ENCODE results near the gene ASPHD2. TPM values are rescaled to one million over a fixed set of nuclear protein-coding genes. Genes with fewer than 3 reads are reported as not detected.

Gene ASPHD2
- total and polyA plus RNA-seq, 2 of the 13 experiments (the other 11 are each of a cell fraction or from before 2014, with no cell fraction given): 0.04 TPM

GRCh38 chr22:26462641-26463040 is 33.6 kb downstream of the ASPHD2 start (continued):
- TF ChIP-seq UBTF (CRISPR knock-in tag; IDR thresholded peaks at IDR 0.05): no peak
- TF ChIP-seq ZNF619 (CRISPR knock-in tag; IDR thresholded peaks at IDR 0.05): no peak
- TF ChIP-seq, protein P1, sequence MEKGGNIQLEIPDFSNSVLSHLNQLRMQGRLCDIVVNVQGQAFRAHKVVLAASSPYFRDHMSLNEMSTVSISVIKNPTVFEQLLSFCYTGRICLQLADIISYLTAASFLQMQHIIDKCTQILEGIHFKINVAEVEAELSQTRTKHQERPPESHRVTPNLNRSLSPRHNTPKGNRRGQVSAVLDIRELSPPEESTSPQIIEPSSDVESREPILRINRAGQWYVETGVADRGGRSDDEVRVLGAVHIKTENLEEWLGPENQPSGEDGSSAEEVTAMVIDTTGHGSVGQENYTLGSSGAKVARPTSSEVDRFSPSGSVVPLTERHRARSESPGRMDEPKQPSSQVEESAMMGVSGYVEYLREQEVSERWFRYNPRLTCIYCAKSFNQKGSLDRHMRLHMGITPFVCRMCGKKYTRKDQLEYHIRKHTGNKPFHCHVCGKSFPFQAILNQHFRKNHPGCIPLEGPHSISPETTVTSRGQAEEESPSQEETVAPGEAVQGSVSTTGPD (CRISPR knock-in tag; IDR thresholded peaks at IDR 0.05): no peak
- no peak for TF ChIP-seq ARID2 (CRISPR knock-in tag; IDR thresholded peaks at IDR 0.05; ENCODE audit: borderline replicate concordance)
- TF ChIP-seq SSRP1 (CRISPR knock-in tag; IDR thresholded peaks at IDR 0.05): no peak
- TF ChIP-seq HIC2 (CRISPR knock-in tag; IDR thresholded peaks at IDR 0.05; ENCODE audit: low read depth): no peak

DNA sequence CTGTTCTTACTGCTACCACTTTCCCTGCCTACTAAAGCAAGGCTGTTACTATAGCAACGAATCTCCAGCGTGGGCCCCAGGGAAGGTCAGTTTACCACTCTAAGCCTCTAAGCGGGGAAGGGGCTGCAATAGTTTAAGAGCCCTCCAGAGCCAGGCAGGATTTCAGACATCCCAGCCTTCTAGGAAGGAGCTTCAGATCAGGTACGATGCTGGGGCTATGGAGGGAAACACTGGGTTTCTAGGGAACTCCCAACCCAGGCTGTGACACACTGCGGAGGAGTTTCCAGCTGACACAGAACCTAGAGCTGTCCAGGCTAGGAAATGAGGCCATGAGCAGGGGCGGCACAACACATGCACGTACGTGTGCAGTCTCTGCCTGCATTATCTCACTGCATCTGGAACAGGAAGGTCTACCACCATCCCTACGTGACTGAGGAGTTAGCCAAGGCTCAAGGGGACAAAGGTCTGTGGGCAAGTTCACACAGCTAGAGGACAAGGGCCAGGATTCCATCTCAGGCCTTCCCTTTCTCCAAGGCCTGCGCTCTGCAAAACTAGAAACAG is 34.1 kb downstream of the ASPHD2 start:
- in situ Hi-C loops (cut with HindIII; ENCODE audit: extremely low pct_ligation_motif_present, low pct_unique_long_range_greater_than_20kb): loop anchor here (5.0 kb wide), 1 partner anchor 96 kb away; no protein-coding TSS in a partner anchor
- intact Hi-C loops (cut with micrococcal nuclease; ENCODE audit: unreplicated experiment): no loop called here
- no peaks in the 10 kb centered on the region for H3K27me3 ChIP-seq (ENCODE audit: control insufficient read depth in 1 of 2, insufficient read depth in 2 of 2, low read length in 2 of 2)
- peaks cover 32 to 72% of the 10 kb centered on the region in 2 experiments for H3K36me3 ChIP-seq (replicated peaks in 1 of 2; ENCODE audit: control insufficient read depth in 1 of 2, insufficient read depth in 2 of 2, low read length in 2 of 2)
- POLR2A ChIA-PET: interaction anchor here (2.5 kb wide), 1 partner anchor 20 kb away, joined by 10 read pairs; the partner anchor contains the start of genes HPS4 and SRRD
- CTCF ChIA-PET (ENCODE audit: low intra/inter-chr PET ratio, low total read pairs): no interaction called here
- no peak overlapping the region for H2AFZ ChIP-seq (ENCODE audit: low read length)
- no peaks in the 10 kb centered on the region for H3K9me3 ChIP-seq (ENCODE audit: low read length)
- FAIRE-seq: no peak
- no peaks in the 10 kb centered on the region for H3K79me2 ChIP-seq (ENCODE audit: insufficient read depth, low read length)
- no peak overlapping the region for H3K9ac ChIP-seq (ENCODE audit: insufficient read depth, low read depth, low read length)
- H4K20me1 ChIP-seq (ENCODE audit: insufficient read depth, low read length): peaks cover 4% of the 10 kb centered on the region
- H3K4me3 ChIP-seq (replicated peaks in 1 of 3; ENCODE audit: insufficient read depth in 1 of 3, low read depth in 2 of 3, low read length in 3 of 3): no peak overlapping the region
- peaks cover 16% of the 10 kb centered on the region for H3K4me1 ChIP-seq (ENCODE audit: insufficient read depth, low read length)
- no peak for DNase-seq (ENCODE audit: low spot score)
- BruUV-seq (replicated peaks): no TSS peak
- WGBS (ENCODE audit: low lambda C conversion rate): 95% methylated on average over 8 of the region's 10 CpGs
- no peak overlapping the region for H3K4me2 ChIP-seq (ENCODE audit: low read depth, low read length)
- no peak for ATAC-seq
- H3K27ac ChIP-seq (ENCODE audit: extremely low read length, insufficient read depth, low read length): no peak overlapping the region
- TF ChIP-seq ZBTB26 (CRISPR knock-in tag; IDR thresholded peaks at IDR 0.05; ENCODE audit: borderline replicate concordance) (no peak), LBX2 (CRISPR knock-in tag; IDR thresholded peaks at IDR 0.05; ENCODE audit: borderline replicate concordance) (no peak), DDIT3 (CRISPR knock-in tag; IDR thresholded peaks at IDR 0.05) (no peak), ATF1 (CRISPR knock-in tag; IDR thresholded peaks at IDR 0.05) (no peak), POLR2AphosphoS2 (IDR thresholded peaks at IDR 0.05; ENCODE audit: low read depth, low read length) (no peak), ZC3H4 (CRISPR knock-in tag; IDR thresholded peaks at IDR 0.05; ENCODE audit: borderline replicate concordance) (no peak), ZNF572 (CRISPR knock-in tag; IDR thresholded peaks at IDR 0.05) (no peak), GATAD2A (CRISPR knock-in tag; IDR thresholded peaks at IDR 0.05) (no peak), SOX13 (IDR thresholded peaks at IDR 0.05) (no peak), SOX13 (CRISPR knock-in tag; conservative IDR thresholded peaks at IDR 0.05 in 1 of 2, IDR thresholded peaks at IDR 0.05 in 1 of 2) (no peak)

Data from HepG2 (cell line).